ENCODE results near the gene TWIST2. TPM values are rescaled to one million over a fixed set of nuclear protein-coding genes. Genes with fewer than 3 reads are reported as not detected.

The TWIST2 gene
- total RNA-seq, 1 experiment from 2014 or later, result 0.22 TPM

DNA sequence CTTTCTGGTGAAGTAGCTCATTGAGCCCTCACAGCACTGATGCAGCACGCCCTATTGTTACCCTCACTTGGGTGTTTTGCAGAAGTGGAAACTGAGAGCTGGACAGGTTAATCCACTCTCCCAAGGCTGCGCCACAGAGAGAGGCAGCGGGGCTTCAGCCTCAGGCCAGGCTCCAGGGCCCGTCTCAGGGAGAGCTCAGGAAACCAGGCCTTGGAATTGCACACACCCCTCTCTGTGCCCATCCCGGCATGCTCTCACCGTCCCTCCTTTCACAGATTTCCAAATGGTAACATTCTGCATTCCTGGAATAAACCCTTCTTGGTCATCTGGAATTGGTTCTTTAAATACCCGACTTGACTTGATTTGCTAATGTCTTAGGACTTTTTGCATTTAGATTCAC is 51.5 kb downstream of the TWIST2 start:
- no peaks in the 10 kb centered on the region for H3K79me2 ChIP-seq (ENCODE audit: insufficient read depth, low read length)
- peaks cover 21% of the 10 kb centered on the region for H3K27me3 Mint-ChIP-seq (ENCODE audit: low read depth)
- H4K20me1 ChIP-seq (ENCODE audit: control insufficient read depth, insufficient read depth, insufficient read length), result no peaks in the 10 kb centered on the region
- H3K23me2 ChIP-seq (ENCODE audit: insufficient read length, low read depth, low read length, poor library complexity, severe bottlenecking), result no peaks in the 10 kb centered on the region
- H2BK12ac ChIP-seq (ENCODE audit: insufficient read length, low read depth, low read length), result no peak overlapping the region
- no peak overlapping the region for H3K18ac ChIP-seq (ENCODE audit: insufficient read length, low read depth, low read length)
- no peak overlapping the region for H3K23ac ChIP-seq (ENCODE audit: insufficient read length, low read depth, low read length)
- H3K79me1 ChIP-seq (ENCODE audit: insufficient read depth, low read depth, low read length, poor library complexity, severe bottlenecking), result no peaks in the 10 kb centered on the region
- H3K9me3 Mint-ChIP-seq, result no peaks in the 10 kb centered on the region; a peak in 1 of 5 replicates
- H3K4me2 ChIP-seq (ENCODE audit: insufficient read depth, insufficient read length, low read length), result no peak overlapping the region
- H3K9me3 ChIP-seq (ENCODE audit: control insufficient read depth, low read depth, low read length), result no peaks in the 10 kb centered on the region
- H3K4me1 Mint-ChIP-seq, result peaks cover 13 to 17% of the 10 kb centered on the region in 2 experiments
- H2AFZ ChIP-seq (ENCODE audit: low read length), result no peak overlapping the region
- H2BK15ac ChIP-seq (ENCODE audit: low read depth, low read length), result no peak overlapping the region
- no CpG with 5 or more reads among the region's 7 CpGs for WGBS (ENCODE audit: extremely low coverage, insufficient read length, low lambda C conversion rate)
- no peak overlapping the region for H4K91ac ChIP-seq (ENCODE audit: insufficient read length, low read depth, low read length)
- TF ChIP-seq, protein P1, sequence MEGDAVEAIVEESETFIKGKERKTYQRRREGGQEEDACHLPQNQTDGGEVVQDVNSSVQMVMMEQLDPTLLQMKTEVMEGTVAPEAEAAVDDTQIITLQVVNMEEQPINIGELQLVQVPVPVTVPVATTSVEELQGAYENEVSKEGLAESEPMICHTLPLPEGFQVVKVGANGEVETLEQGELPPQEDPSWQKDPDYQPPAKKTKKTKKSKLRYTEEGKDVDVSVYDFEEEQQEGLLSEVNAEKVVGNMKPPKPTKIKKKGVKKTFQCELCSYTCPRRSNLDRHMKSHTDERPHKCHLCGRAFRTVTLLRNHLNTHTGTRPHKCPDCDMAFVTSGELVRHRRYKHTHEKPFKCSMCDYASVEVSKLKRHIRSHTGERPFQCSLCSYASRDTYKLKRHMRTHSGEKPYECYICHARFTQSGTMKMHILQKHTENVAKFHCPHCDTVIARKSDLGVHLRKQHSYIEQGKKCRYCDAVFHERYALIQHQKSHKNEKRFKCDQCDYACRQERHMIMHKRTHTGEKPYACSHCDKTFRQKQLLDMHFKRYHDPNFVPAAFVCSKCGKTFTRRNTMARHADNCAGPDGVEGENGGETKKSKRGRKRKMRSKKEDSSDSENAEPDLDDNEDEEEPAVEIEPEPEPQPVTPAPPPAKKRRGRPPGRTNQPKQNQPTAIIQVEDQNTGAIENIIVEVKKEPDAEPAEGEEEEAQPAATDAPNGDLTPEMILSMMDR (conservative IDR thresholded peaks at IDR 0.05), result no peak
- H3K4me1 ChIP-seq (ENCODE audit: insufficient read depth, low read length), result no peaks in the 10 kb centered on the region
- H3K4me3 Mint-ChIP-seq, result no peak overlapping the region
- no peak overlapping the region for H3K27ac ChIP-seq (ENCODE audit: insufficient read length, low read depth, low read length)
- no peaks in the 10 kb centered on the region for H3K36me3 Mint-ChIP-seq (ENCODE audit: insufficient read depth in 1 of 3, low read depth in 3 of 3)
- no peak overlapping the region for H4K5ac ChIP-seq (ENCODE audit: insufficient read length, low read depth, low read length)
- no peak overlapping the region for H3K27ac Mint-ChIP-seq
- DNase-seq, result no peak
- H3K27me3 ChIP-seq (ENCODE audit: insufficient read depth, low read length), result no peaks in the 10 kb centered on the region; the same call in 1 of the 2 replicates
- H2BK20ac ChIP-seq (ENCODE audit: low read depth, low read length, poor library complexity, severe bottlenecking), result no peak overlapping the region
- H3K14ac ChIP-seq (ENCODE audit: insufficient read depth, low read length), result no peak overlapping the region
- no peak overlapping the region for H2BK120ac ChIP-seq (ENCODE audit: low read depth, low read length, poor library complexity, severe bottlenecking)
- H3K9ac ChIP-seq (ENCODE audit: extremely low read depth, insufficient read length, low read length), result no peak overlapping the region
- no peak overlapping the region for H4K8ac ChIP-seq (replicated peaks; ENCODE audit: insufficient read length, low read depth, low read length)
- H2BK5ac ChIP-seq (ENCODE audit: insufficient read length, low read length), result no peak overlapping the region
- H3K4ac ChIP-seq (ENCODE audit: low read depth, low read length), result no peak overlapping the region
- H3T11ph ChIP-seq (ENCODE audit: low read length), result no peak overlapping the region
- no peak overlapping the region for H3K56ac ChIP-seq (ENCODE audit: insufficient read length, low read depth, low read length)
- no peak overlapping the region for H2AK5ac ChIP-seq (ENCODE audit: insufficient read length, low read length)

Measured in H9 (cell line).